Middle frontal gyrus (tissue), 1 donor: Measurements from ENCODE around the gene RAD51B.

Experiments
- DNase-seq: peaks from one replicate; pipeline ENCODE4 v3.0.0-alpha.2; 2015; ENCODE audit warnings: low spot score; ENCODE audit errors: extremely low spot score

RAD51B gene

GRCh38 chr14:68585690-68586089, 766.1 kb downstream of the RAD51B start:
- peak; percentile 20 for DNase-seq

GRCh38 chr14:68586896-68587751, 767.5 kb downstream of the RAD51B start:
- DNase-seq = no peak

GRCh38 chr14:68587931-68588330, 768.4 kb downstream of the RAD51B start:
- no peak for DNase-seq

GRCh38 chr14:68589447-68590200, 770.0 kb downstream of the RAD51B start:
- no peak for DNase-seq

GRCh38 chr14:68590201-68590522, 770.6 kb downstream of the RAD51B start:
- DNase-seq = no peak

- DNase-seq = no peak
These were observed 772.2 kb downstream of the RAD51B start for GRCh38 chr14:68591786-68592185.

- DNase-seq = no peak
These were observed 773.5 kb downstream of the RAD51B start for GRCh38 chr14:68592948-68593556.

- no peak for DNase-seq
These were observed 774.4 kb downstream of the RAD51B start for GRCh38 chr14:68593806-68594536.

GRCh38 chr14:68594737-68595380, 775.3 kb downstream of the RAD51B start:
- no peak for DNase-seq

GRCh38 chr14:68596211-68596610, 776.6 kb downstream of the RAD51B start:
- DNase-seq = no peak

GRCh38 chr14:68596701-68597100, 777.1 kb downstream of the RAD51B start:
- no peak for DNase-seq

- no peak for DNase-seq
These were observed 778.5 kb downstream of the RAD51B start for GRCh38 chr14:68598089-68598488.

GRCh38 chr14:68598621-68599447, 779.3 kb downstream of the RAD51B start:
- DNase-seq = no peak

GRCh38 chr14:68599896-68600610, 780.5 kb downstream of the RAD51B start:
- DNase-seq = no peak

GRCh38 chr14:68602507-68602906, 782.9 kb downstream of the RAD51B start:
- no peak for DNase-seq

GRCh38 chr14:68603533-68604360, 784.2 kb downstream of the RAD51B start:
- DNase-seq = no peak

- DNase-seq = no peak
These were observed 784.8 kb downstream of the RAD51B start for GRCh38 chr14:68604361-68604730.

- DNase-seq = no peak
These were observed 785.2 kb downstream of the RAD51B start for GRCh38 chr14:68604822-68605221.

GRCh38 chr14:68606176-68606575, 786.6 kb downstream of the RAD51B start:
- no peak for DNase-seq
